SK-N-SH (cell line): ENCODE results near the gene CEP57L1.

Experiments used
- CTCF ChIP-seq: fragments of 200-600 bp; sonication (generic); IDR thresholded peaks from 2 replicates; pipeline ENCODE4 v1.6.1; 2017; ENCODE audit warnings: antibody characterized with exemption, mild to moderate bottlenecking, moderate library complexity
- EZH2phosphoT487 ChIP-seq: fragments of 200-600 bp; sonication (generic); IDR thresholded peaks from 2 replicates; pipeline ENCODE4 v1.6.1; 2017; ENCODE audit warnings: low read depth, mixed run types, mild to moderate bottlenecking, antibody characterized with exemption, moderate library complexity, borderline replicate concordance
- MXI1 ChIP-seq: IDR thresholded peaks from 2 replicates; pipeline ENCODE4 v1.6.1; 2012; ENCODE audit warnings: mild to moderate bottlenecking, low read depth, low read length, improper control_type of control experiment
- TCF12 ChIP-seq: IDR thresholded peaks from 2 replicates; pipeline ENCODE4 v1.4.0; 2012

- TF ChIP-seq MXI1 = no peak
- TF ChIP-seq TCF12 = no peak; the same call in 1 of the 2 replicates
- no peak for TF ChIP-seq EZH2phosphoT487
- no peak for TF ChIP-seq CTCF
These were observed 26.1 kb downstream of the CEP57L1 start for GRCh38 chr6:109121411-109121810.
